OCI-LY7 (cell line): ENCODE data around the gene MARCOL.
"Not testable (repeated sequence)": the region's sequence is repeated elsewhere in the genome, so short reads cannot be mapped to it uniquely, and the experiment has no call there.

ENCODE experiments used
- EZH2phosphoT487 ChIP-seq: fragments of 200-600 bp; sonication (generic); IDR thresholded peaks from 2 replicates; pipeline ENCODE4 v1.6.1; 2018; ENCODE audit warnings: low read depth, borderline replicate concordance, mild to moderate bottlenecking, mixed run types, antibody characterized with exemption, low read length, moderate library complexity, mixed read lengths
- TF ChIP-seq, protein P1 (sequence below): fragments of 200-600 bp; sonication (generic); conservative IDR thresholded peaks from 2 replicates; pipeline ENCODE4 v1.5.1; 2014; ENCODE audit warnings: mild to moderate bottlenecking, antibody characterized with exemption, low read length, moderate library complexity, mixed read lengths

DNA sequence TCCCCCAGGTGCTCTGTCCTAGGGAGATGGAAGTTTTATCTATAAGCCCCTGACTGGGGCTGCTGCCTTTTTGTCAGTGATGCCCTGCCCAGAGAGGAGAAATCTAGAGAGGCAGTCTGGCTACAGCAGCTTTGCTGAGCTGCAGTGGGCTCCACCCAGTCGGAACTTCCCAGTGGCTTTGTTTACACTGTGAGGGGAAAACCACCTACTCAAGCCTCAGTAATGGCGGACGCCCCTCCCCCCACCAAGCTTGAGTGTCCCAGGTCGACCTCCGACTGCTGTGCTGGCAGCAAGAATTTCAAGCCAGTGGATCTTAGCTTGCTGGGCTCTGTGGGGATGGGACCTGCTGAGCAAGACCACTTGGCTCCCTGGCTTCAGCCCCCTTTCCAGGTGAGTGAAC is 42.6 kb downstream of the MARCOL start:
- TF ChIP-seq, protein P1, sequence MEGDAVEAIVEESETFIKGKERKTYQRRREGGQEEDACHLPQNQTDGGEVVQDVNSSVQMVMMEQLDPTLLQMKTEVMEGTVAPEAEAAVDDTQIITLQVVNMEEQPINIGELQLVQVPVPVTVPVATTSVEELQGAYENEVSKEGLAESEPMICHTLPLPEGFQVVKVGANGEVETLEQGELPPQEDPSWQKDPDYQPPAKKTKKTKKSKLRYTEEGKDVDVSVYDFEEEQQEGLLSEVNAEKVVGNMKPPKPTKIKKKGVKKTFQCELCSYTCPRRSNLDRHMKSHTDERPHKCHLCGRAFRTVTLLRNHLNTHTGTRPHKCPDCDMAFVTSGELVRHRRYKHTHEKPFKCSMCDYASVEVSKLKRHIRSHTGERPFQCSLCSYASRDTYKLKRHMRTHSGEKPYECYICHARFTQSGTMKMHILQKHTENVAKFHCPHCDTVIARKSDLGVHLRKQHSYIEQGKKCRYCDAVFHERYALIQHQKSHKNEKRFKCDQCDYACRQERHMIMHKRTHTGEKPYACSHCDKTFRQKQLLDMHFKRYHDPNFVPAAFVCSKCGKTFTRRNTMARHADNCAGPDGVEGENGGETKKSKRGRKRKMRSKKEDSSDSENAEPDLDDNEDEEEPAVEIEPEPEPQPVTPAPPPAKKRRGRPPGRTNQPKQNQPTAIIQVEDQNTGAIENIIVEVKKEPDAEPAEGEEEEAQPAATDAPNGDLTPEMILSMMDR, result not testable (repeated sequence)
- not testable (repeated sequence) for TF ChIP-seq EZH2phosphoT487
